HG02588 (cell line): Measurements from ENCODE around the gene RCHY1.
"Not testable (repeated sequence)": the region's sequence is repeated elsewhere in the genome, so short reads cannot be mapped to it uniquely, and the experiment has no call there.

ENCODE experiments used
- ATAC-seq: cut with Tn5 transposase; IDR thresholded peaks from one replicate; pipeline ENCODE4 v1.9.1; 2021; ENCODE audit warnings: mild to moderate bottlenecking, moderate library complexity; ENCODE audit not compliant: unreplicated experiment

The RCHY1 gene

GRCh38 chr4:75514131-75514948, at the start of gene RCHY1, which contains the start of gene THAP6:
Gene RCHY1 (minus strand): TSS chr4:75514403. CDS start chr4:75514286, 117 bp downstream.
Gene THAP6 (plus strand): TSS chr4:75514473. CDS start chr4:75515453, 980 bp downstream.
- ATAC-seq: peak; percentile 95

GRCh38 chr4:75561789-75562188, 47.6 kb upstream of the RCHY1 start:
- ATAC-seq: no peak

- ATAC-seq: no peak
Measured at GRCh38 chr4:75557696-75558095, 43.5 kb upstream of the RCHY1 start.

GRCh38 chr4:75555294-75556164, 41.3 kb upstream of the RCHY1 start, which contains the start of gene ODAPH:
Gene ODAPH (plus strand): TSS chr4:75556066. CDS start chr4:75556083, 17 bp downstream.
- ATAC-seq: peak; percentile 98

- no peak for ATAC-seq
Measured at GRCh38 chr4:75552452-75552851, 38.2 kb upstream of the RCHY1 start.

GRCh38 chr4:75549019-75549418, 34.8 kb upstream of the RCHY1 start:
- ATAC-seq: no peak

- no peak for ATAC-seq
Measured at GRCh38 chr4:75547647-75548387, 33.6 kb upstream of the RCHY1 start.

- no peak for ATAC-seq
Measured at GRCh38 chr4:75545526-75545925, 31.3 kb upstream of the RCHY1 start.

GRCh38 chr4:75544870-75545269, 30.7 kb upstream of the RCHY1 start:
- ATAC-seq: no peak

GRCh38 chr4:75544220-75544619, 30.0 kb upstream of the RCHY1 start:
- ATAC-seq: not testable (repeated sequence)

GRCh38 chr4:75542824-75543223, 28.6 kb upstream of the RCHY1 start:
- no peak for ATAC-seq

GRCh38 chr4:75537308-75537707, 23.1 kb upstream of the RCHY1 start:
- not testable (repeated sequence) for ATAC-seq

GRCh38 chr4:75533926-75534325, 19.7 kb upstream of the RCHY1 start:
- ATAC-seq: not testable (repeated sequence)

GRCh38 chr4:75533339-75533887, 19.2 kb upstream of the RCHY1 start:
- ATAC-seq: not testable (repeated sequence)

GRCh38 chr4:75531536-75532143, 17.4 kb upstream of the RCHY1 start:
- ATAC-seq: not testable (repeated sequence)

- no peak for ATAC-seq
Measured at GRCh38 chr4:75530556-75531322, 16.5 kb upstream of the RCHY1 start.

- no peak for ATAC-seq
Measured at GRCh38 chr4:75527482-75527881, 13.3 kb upstream of the RCHY1 start.

- ATAC-seq: no peak
Measured at GRCh38 chr4:75525910-75526309, 11.7 kb upstream of the RCHY1 start.

- ATAC-seq: no peak
Measured at GRCh38 chr4:75525086-75525485, 10.9 kb upstream of the RCHY1 start.
